ENCODE measurements around the gene KCTD21. TPM values are rescaled to one million over a fixed set of nuclear protein-coding genes. Genes with fewer than 3 reads are reported as not detected.

KCTD21 gene
- total RNA-seq, 1 donor: 2.2 TPM

GRCh38 chr11:78211565-78211964, 23.1 kb upstream of the KCTD21 start:
- no peaks in the 10 kb centered on the region for H3K9me3 ChIP-seq (ENCODE audit: low read depth, low read length)
- H3K27me3 ChIP-seq (ENCODE audit: insufficient read depth, low read length): no peaks in the 10 kb centered on the region
- no peak overlapping the region for H3K4me3 ChIP-seq (ENCODE audit: low read length)
- H3K4me1 ChIP-seq (ENCODE audit: insufficient read depth, low read length): no peaks in the 10 kb centered on the region

DNA sequence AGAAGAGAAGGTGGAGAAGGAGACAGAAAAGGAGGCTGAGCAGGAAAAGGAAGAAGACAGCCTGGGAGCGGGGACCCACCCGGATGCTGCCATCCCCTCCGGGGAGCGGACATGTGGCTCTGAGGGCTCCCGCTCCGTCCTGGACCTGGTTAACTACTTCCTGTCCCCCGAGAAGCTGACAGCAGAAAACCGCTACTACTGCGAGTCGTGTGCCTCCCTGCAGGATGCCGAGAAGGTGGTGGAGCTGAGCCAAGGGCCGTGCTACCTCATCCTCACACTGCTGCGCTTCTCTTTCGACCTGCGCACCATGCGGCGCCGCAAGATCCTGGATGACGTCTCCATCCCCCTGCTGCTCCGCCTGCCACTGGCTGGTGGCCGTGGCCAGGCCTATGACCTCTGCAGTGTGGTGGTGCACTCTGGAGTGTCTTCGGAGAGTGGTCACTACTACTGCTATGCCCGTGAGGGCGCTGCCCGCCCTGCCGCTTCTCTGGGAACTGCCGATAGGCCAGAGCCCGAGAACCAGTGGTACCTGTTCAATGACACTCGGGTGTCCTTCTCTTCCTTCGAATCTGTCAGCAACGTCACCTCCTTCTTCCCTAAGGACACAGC, 21.7 kb upstream of the KCTD21 start:
- H3K4me1 ChIP-seq (ENCODE audit: insufficient read depth, low read length): no peaks in the 10 kb centered on the region
- no peaks in the 10 kb centered on the region for H3K9me3 ChIP-seq (ENCODE audit: low read depth, low read length)
- no peak overlapping the region for H3K4me3 ChIP-seq (ENCODE audit: low read length)
- H3K27me3 ChIP-seq (ENCODE audit: insufficient read depth, low read length): no peaks in the 10 kb centered on the region

GRCh38 chr11:78209478-78209877, 21.1 kb upstream of the KCTD21 start:
- H3K4me1 ChIP-seq (ENCODE audit: insufficient read depth, low read length): no peaks in the 10 kb centered on the region
- H3K4me3 ChIP-seq (ENCODE audit: low read length): no peak overlapping the region
- no peaks in the 10 kb centered on the region for H3K27me3 ChIP-seq (ENCODE audit: insufficient read depth, low read length)
- H3K9me3 ChIP-seq (ENCODE audit: low read depth, low read length): no peaks in the 10 kb centered on the region

GRCh38 chr11:78208257-78209165, 20.1 kb upstream of the KCTD21 start:
- H3K4me3 ChIP-seq (ENCODE audit: low read length): no peak overlapping the region
- H3K4me1 ChIP-seq (ENCODE audit: insufficient read depth, low read length): no peaks in the 10 kb centered on the region
- no peaks in the 10 kb centered on the region for H3K27me3 ChIP-seq (ENCODE audit: insufficient read depth, low read length)
- no peaks in the 10 kb centered on the region for H3K9me3 ChIP-seq (ENCODE audit: low read depth, low read length)

GRCh38 chr11:78207532-78208256, 19.3 kb upstream of the KCTD21 start:
- Histone ChIP-seq H3K9me3 (ENCODE audit: low read depth, low read length) (no peaks in the 10 kb centered on the region), H3K4me1 (ENCODE audit: insufficient read depth, low read length) (peaks cover 8% of the 10 kb centered on the region)

GRCh38 chr11:78205691-78206090, 17.3 kb upstream of the KCTD21 start:
- H3K9me3 ChIP-seq (ENCODE audit: low read depth, low read length): no peaks in the 10 kb centered on the region
- H3K4me1 ChIP-seq (ENCODE audit: insufficient read depth, low read length): peaks cover 25% of the 10 kb centered on the region
- H3K4me3 ChIP-seq (ENCODE audit: low read length): no peak overlapping the region
- no peaks in the 10 kb centered on the region for H3K27me3 ChIP-seq (ENCODE audit: insufficient read depth, low read length)

More at GRCh38 chr11:78207532-78208256, 19.3 kb upstream of the KCTD21 start:
- H3K27me3 ChIP-seq (ENCODE audit: insufficient read depth, low read length): no peaks in the 10 kb centered on the region
- H3K4me3 ChIP-seq (ENCODE audit: low read length): no peak overlapping the region

DNA sequence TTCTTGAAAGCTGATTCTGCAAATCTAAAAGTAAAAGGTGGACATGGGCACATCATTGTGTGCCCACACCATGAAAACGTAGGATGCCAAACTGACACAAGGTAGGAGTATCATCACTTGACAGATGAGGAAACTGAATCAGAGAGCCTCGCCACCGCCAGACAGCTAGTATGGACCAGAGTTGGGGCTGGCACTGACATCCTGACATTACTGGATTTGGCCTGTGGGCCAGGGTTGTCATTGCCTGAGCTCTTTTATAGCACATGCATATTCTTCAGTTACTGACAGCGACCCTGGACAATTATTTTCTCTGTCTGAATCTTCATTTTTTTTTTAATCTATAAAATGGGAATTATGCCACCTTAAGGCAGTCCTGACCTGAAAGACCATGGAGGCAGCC, 16.8 kb upstream of the KCTD21 start:
- peaks cover 25% of the 10 kb centered on the region for H3K4me1 ChIP-seq (ENCODE audit: insufficient read depth, low read length)

DNA sequence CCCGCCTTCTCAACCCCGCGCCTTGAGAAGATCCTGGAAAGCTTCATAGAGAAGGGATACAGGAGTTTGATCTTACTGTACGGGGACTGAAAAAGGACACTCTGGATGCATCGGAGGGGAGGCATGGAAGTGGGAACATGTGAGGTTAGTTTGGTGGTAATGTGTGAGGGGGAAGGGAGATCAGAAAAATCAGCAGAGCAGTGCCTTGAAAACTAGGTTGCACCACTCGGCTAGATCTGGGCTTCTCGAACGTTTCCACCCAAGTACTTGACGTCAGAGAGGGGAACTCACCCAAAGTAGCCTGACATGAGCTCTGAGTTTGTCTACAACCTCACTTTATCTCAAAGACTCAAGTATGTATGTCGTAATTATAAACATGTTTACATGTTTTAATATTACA, 14.8 kb upstream of the KCTD21 start:
- Histone ChIP-seq H3K4me3 (ENCODE audit: low read length) (peak overlapping the region; percentile 14), H3K4me1 (ENCODE audit: insufficient read depth, low read length) (peaks cover 25% of the 10 kb centered on the region), H3K9me3 (ENCODE audit: low read depth, low read length) (no peaks in the 10 kb centered on the region), H3K27me3 (ENCODE audit: insufficient read depth, low read length) (no peaks in the 10 kb centered on the region)

More for the DNA sequence above, 16.8 kb upstream of the KCTD21 start:
- Histone ChIP-seq H3K27me3 (ENCODE audit: insufficient read depth, low read length) (no peaks in the 10 kb centered on the region), H3K4me3 (ENCODE audit: low read length) (no peak overlapping the region), H3K9me3 (ENCODE audit: low read depth, low read length) (no peaks in the 10 kb centered on the region)

GRCh38 chr11:78202733-78203167, 14.3 kb upstream of the KCTD21 start:
- H3K27me3 ChIP-seq (ENCODE audit: insufficient read depth, low read length): no peaks in the 10 kb centered on the region
- no peaks in the 10 kb centered on the region for H3K9me3 ChIP-seq (ENCODE audit: low read depth, low read length)
- peaks cover 25% of the 10 kb centered on the region for H3K4me1 ChIP-seq (ENCODE audit: insufficient read depth, low read length)
- peak overlapping the region; percentile 14 for H3K4me3 ChIP-seq (ENCODE audit: low read length)

- Histone ChIP-seq H3K4me3 (ENCODE audit: low read length) (no peak overlapping the region), H3K4me1 (ENCODE audit: insufficient read depth, low read length) (peaks cover 25% of the 10 kb centered on the region), H3K9me3 (ENCODE audit: low read depth, low read length) (no peaks in the 10 kb centered on the region), H3K27me3 (ENCODE audit: insufficient read depth, low read length) (no peaks in the 10 kb centered on the region)
Measured at GRCh38 chr11:78201096-78201818, 12.8 kb upstream of the KCTD21 start.

GRCh38 chr11:78200553-78200952, 12.1 kb upstream of the KCTD21 start:
- no peaks in the 10 kb centered on the region for H3K27me3 ChIP-seq (ENCODE audit: insufficient read depth, low read length)
- H3K4me1 ChIP-seq (ENCODE audit: insufficient read depth, low read length): peaks cover 25% of the 10 kb centered on the region
- no peak overlapping the region for H3K4me3 ChIP-seq (ENCODE audit: low read length)
- H3K9me3 ChIP-seq (ENCODE audit: low read depth, low read length): no peaks in the 10 kb centered on the region

DNA sequence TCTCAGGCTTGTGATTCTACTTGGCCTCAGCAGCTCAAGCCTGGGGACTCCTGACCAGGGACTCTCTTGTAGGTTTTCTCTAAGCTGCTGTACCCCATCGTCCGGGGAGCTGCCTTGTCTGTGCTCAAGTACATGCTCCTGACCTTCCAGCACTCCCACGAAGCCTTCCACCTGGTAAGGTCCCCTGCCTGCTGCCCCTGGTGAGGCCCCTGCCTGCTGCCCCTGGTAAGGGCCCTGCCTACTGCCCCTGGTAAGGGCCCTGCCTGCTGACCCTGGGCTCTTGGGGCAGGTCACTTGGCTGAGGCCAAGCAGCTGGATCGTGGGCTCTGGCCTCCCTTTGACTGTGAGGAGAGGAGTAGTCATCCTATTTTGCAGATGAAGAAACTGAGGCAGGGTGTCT, 11.6 kb upstream of the KCTD21 start:
- Histone ChIP-seq H3K27me3 (ENCODE audit: insufficient read depth, low read length) (no peaks in the 10 kb centered on the region), H3K4me3 (ENCODE audit: low read length) (no peak overlapping the region), H3K4me1 (ENCODE audit: insufficient read depth, low read length) (peaks cover 25% of the 10 kb centered on the region)

DNA sequence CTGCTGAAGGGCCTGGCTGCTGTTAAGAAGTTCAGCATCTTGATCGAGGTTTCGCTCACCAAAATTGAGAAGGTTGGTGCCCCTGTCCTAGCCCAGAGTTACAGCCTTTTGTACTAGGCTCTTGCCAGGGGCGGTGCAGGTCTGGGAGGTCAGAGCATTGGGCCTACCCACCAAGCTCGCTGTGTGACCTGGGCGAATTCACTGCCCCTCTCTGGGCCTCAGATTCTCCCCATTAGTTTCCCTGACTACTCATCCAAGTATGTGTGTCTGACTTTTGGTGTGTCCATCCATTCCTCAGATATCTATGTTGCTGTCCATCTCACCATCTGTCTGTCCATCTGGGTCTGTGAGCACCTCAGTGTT, 11.2 kb upstream of the KCTD21 start:
- H3K4me1 ChIP-seq (ENCODE audit: insufficient read depth, low read length): peaks cover 25% of the 10 kb centered on the region
- H3K27me3 ChIP-seq (ENCODE audit: insufficient read depth, low read length): no peaks in the 10 kb centered on the region
- no peak overlapping the region for H3K4me3 ChIP-seq (ENCODE audit: low read length)
- H3K9me3 ChIP-seq (ENCODE audit: low read depth, low read length): no peaks in the 10 kb centered on the region

More for the DNA sequence above, 11.6 kb upstream of the KCTD21 start:
- no peaks in the 10 kb centered on the region for H3K9me3 ChIP-seq (ENCODE audit: low read depth, low read length)

DNA sequence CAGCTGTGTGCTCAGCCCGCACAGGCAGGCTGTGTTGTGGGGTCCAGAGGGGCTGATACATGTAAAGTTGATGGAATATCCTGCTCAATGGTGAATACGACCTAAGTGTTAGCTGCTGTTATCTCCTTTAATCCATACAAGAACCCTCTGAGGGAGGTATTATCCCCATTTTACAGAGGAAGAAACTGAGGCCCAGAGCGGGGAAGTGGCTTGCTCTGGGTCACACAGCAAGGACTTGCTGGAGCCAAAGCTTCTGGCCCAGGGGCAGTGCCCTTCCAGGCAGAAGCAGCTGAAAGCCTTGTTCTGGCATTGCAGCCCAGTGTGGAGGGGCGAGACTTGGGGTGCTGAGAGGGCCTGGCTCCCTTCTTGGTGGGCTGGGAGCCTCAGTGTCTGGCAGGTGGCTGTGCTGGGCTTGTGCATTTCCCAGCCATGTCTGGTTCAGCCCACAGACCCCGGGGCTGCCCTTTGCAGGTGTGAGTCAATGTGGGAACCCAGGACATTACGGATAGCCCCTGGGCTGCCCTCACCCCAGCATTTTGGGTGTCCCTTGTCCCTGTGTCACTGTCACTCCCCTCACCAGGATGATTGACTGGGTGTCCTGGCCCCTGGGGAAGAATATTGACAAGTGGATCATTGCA, 10.7 kb upstream of the KCTD21 start:
- Histone ChIP-seq H3K4me1 (ENCODE audit: insufficient read depth, low read length) (peaks cover 25% of the 10 kb centered on the region), H3K9me3 (ENCODE audit: low read depth, low read length) (no peaks in the 10 kb centered on the region), H3K27me3 (ENCODE audit: insufficient read depth, low read length) (no peaks in the 10 kb centered on the region), H3K4me3 (ENCODE audit: low read length) (no peak overlapping the region)
